GM18951 (cell line): ENCODE results near the gene CACNG6.
"Not testable (repeated sequence)": the region's sequence is repeated elsewhere in the genome, so short reads cannot be mapped to it uniquely, and the experiment has no call there.

ENCODE experiments used
- POLR2A ChIP-seq: IDR thresholded peaks from 4 replicates; pipeline ENCODE4 v1.6.1; 2011; ENCODE audit warnings: mild to moderate bottlenecking; ENCODE audit not compliant: insufficient read length, insufficient read depth; ENCODE audit errors: extremely low read depth
- in situ Hi-C: fragments of 300-500 bp; cut with MboI; formaldehyde crosslinking; loops from one replicate; pipeline ENCODE4 v1.12.0; 2022; ENCODE audit warnings: low sequenced_read_pairs, mixed read lengths, inconsistent platforms; ENCODE audit not compliant: unreplicated experiment

CACNG6 gene

DNA sequence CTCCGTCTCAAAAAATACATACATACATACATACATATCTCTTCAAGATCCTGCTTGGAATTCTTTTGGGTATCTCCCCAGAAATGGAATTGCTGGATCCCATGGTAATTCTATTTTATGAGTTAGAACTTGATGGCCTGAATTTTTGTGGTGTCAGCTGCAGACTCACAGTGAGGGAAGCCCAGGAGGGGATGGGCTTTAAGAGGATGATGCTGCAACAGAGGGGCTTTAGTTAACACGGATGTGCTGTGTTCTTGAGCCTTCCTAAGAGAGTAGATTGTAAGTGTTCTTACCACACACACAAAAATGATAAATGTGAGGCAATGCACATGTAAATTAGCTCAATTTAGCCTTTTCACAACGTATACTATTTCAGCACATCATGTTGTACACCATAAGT, 31.8 kb downstream of the CACNG6 start:
- in situ Hi-C loops, result no loop called here
- no peak for TF ChIP-seq POLR2A

DNA sequence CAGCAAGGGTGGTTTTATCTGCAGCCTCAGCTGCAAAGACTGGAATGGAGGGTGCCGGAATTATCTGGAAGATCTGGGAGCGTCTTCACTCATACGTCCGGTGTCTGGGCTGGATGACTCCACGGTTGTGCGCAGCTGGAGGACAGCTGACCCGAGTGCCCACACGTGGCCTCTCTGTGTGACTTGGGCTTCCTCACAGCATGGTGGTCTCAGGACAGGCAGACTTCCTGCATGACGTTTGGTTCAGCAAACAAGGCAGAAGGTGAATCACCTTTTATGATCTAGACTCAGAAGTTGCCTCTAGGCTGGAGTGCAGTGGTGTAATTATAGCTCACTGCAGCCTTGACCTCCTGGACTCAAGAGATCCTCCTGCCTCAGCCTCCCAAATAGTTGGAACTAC, 33.2 kb downstream of the CACNG6 start:
- no peak for TF ChIP-seq POLR2A
- in situ Hi-C loops, result no loop called here

GRCh38 chr19:54026656-54027055, 35.2 kb downstream of the CACNG6 start:
- TF ChIP-seq POLR2A, result no peak
- in situ Hi-C loops, result no loop called here

- in situ Hi-C loops, result no loop called here
- TF ChIP-seq POLR2A, result no peak
Observed at GRCh38 chr19:54029301-54029700, 37.9 kb downstream of the CACNG6 start.

DNA sequence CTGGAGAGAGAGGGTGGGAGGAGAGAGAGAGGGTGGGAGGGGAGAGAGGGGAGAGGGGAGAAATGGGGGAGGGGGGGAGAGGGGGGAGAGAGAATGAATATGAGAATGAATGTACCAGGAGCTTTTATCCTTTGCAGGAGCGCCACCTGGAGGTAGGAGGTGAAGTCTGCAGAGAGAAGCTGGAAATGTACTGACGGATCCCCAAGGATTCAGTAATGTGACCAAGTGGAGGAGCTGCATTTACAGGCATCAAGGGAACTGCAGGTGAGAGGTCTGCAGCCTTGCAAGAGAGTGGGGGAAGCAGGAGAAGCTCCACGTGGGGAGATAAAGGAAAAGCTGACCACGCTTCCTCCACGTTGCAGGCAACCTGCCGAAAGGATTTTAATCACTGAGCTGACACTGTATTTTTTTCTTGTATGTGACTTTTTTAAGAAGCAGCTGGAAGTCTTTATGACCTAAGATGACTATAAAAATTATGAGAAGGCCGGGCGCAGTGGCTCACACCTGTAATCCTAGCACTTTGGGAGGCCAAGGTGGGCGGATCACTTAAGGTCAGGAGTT, 38.6 kb downstream of the CACNG6 start:
- TF ChIP-seq POLR2A, result no peak
- in situ Hi-C loops, result no loop called here

DNA sequence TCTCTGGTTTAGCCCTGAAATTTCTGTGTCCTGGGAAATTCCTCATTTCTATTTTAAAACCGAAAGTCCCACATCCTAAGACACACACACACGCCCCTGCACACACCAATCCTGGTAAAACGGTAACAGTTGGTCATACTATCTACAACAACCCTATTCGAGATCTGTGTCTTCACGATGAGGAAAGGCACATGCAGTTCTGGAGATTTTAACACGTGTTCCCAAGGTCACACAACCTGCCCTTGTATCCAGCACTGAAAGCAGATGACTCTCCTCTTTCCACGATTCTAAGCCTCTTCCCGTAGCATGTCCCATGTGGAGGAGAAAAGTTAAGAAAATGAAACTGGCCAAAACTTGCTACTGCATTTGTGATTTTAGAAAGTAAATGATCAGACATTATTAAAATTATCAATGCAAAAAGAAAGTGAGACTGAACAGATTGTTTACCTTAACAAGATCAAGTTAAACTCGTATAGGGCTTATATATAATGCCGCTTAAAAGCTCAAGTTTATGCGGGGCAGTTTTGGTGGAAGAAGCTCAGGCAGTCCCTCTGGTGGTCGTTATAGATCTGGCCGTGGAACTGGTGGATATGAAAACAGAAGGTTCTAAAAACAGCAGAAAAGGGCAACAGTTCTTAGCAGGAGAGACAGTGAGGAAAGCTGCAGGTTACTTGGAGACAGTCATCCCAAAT, 39.6 kb downstream of the CACNG6 start:
- in situ Hi-C loops, result no loop called here

GRCh38 chr19:54035215-54036178, 44.1 kb downstream of the CACNG6 start:
- in situ Hi-C loops, result no loop called here
- TF ChIP-seq POLR2A, result no peak

More for the DNA sequence above, 39.6 kb downstream of the CACNG6 start:
- no peak for TF ChIP-seq POLR2A

DNA sequence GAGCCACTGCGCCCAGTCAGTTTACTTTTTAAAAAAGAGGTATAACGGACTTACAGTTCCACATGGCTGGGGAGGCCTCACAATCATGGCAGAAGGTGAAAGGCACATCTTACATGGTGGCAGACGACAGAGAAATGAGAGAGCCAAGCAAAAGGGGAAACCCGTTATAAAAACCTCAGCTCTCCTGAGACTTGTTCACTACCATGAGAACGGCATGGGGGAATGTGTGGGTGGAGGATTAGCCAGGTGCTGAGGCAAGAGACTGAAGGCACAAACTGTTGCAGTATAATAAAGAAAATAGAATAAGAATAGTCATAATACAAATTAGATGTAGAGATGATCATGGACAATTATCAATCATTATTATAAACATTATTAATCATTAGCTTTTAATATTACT, 45.1 kb downstream of the CACNG6 start:
- in situ Hi-C loops, result not testable (repeated sequence)

- TF ChIP-seq POLR2A, result no peak
Observed at GRCh38 chr19:54040003-54040402, 48.6 kb downstream of the CACNG6 start.

DNA sequence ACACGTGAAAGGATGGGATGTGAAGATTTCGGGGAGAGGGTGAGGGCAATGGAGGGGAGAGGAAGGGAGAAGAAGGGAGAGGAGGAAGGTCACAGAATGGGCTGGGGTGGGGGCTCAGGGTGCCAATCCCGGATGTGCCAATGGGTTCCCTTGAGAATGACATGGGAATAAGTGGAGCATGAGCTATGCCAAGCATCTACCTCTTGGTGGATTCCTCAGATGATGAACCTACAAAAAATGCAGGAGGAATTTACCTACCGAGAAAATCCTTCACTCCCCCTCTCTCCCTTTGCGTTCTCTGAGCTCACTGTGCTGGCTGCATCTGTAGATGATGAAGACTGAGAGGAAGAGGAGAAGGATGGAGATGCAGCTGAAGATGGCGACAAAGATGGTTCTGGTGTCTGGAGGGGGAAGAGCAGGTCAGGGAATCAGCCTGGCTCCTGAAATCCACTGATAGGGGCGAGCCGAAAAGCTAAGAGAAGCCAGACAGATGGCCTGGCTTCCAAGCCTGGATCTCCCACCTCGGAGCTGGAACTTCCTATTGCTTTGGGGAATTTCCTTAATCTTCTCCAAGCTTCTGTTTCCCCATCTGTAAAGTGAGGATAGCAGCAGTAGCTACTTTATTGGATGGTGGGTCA, 50.7 kb downstream of the CACNG6 start:
- TF ChIP-seq POLR2A, result no peak
- in situ Hi-C loops, result no loop called here

More at GRCh38 chr19:54040003-54040402, 48.6 kb downstream of the CACNG6 start:
- in situ Hi-C loops, result no loop called here

DNA sequence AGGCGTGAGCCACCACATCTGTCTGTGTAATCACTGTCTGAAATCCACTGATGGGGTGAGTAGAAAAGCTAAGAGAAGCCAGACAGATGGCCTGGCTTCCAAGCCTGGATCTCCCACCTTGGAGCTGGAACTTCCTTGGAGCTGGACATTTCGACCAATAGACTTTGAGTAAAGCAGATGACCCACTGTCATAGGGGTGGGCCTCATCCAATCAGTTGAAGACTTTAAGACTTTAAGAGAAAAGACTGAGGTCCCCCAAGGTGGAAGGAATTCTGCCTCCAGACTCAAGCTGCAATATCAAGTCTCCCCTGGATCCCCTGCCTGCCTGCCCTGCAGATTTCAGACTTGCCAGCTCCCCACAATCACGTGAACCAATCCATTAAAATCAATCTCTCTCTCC, 51.6 kb downstream of the CACNG6 start:
- no peak for TF ChIP-seq POLR2A
- in situ Hi-C loops, result no loop called here

DNA sequence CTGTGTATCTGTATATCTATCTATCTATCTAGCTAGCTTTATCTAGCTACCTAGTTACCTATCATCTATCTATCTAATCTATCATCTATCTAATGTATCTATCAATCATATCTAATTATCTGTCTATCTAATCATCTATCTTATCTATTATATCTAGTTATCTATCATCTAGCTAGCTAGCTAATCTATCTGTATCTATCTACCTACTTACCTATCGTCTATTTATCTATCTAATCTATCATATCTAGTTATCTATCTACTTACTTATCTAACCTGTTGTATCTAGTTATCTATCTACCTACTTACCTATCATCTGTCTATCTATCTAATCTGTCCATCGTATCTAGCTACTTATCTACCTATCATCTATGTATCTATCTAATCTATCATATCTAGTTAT, 54.3 kb downstream of the CACNG6 start:
- no peak for TF ChIP-seq POLR2A
- in situ Hi-C loops, result no loop called here

- no peak for TF ChIP-seq POLR2A
- in situ Hi-C loops, result no loop called here
Observed at GRCh38 chr19:54047616-54048015, 56.2 kb downstream of the CACNG6 start.
